ENCODE measurements around the gene MYZAP. TPM values are rescaled to one million over a fixed set of nuclear protein-coding genes. Genes with fewer than 3 reads are reported as not detected.

MYZAP gene
- total and polyA plus RNA-seq, 2 of the 13 experiments (the other 11 are each of a cell fraction or from before 2014, with no cell fraction given), result not detected

- TF ChIP-seq HDAC6 (IDR thresholded peaks at IDR 0.05; ENCODE audit: low read depth, low read length), result no peak
- no peak for TF ChIP-seq BRD4 (CRISPR knock-in tag; IDR thresholded peaks at IDR 0.05)
Observed at GRCh38 chr15:57718309-57718708, 126.6 kb downstream of the MYZAP start (continued).

- Histone ChIP-seq H3K27me3 (ENCODE audit: control insufficient read depth in 1 of 2, insufficient read depth in 2 of 2, low read length in 2 of 2) (no peaks in the 10 kb centered on the region), H3K9me3 (ENCODE audit: low read length) (no peaks in the 10 kb centered on the region), H2AFZ (ENCODE audit: low read length) (no peak overlapping the region), H3K4me1 (ENCODE audit: insufficient read depth, low read length) (0 out of 2 replicates have a peak, but pooled peaks cover 6% of the 10 kb centered on the region), H3K4me3 (replicated peaks in 1 of 3; ENCODE audit: insufficient read depth in 1 of 3, low read depth in 2 of 3, low read length in 3 of 3) (no peak overlapping the region), H3K27ac (ENCODE audit: extremely low read length, insufficient read depth, low read length) (no peak overlapping the region), H3K9ac (ENCODE audit: insufficient read depth, low read depth, low read length) (no peak overlapping the region), H3K79me2 (ENCODE audit: insufficient read depth, low read length) (no peaks in the 10 kb centered on the region), H3K4me2 (ENCODE audit: low read depth, low read length) (no peak overlapping the region), H4K20me1 (ENCODE audit: insufficient read depth, low read length) (no peaks in the 10 kb centered on the region), H3K36me3 (replicated peaks in 1 of 2; ENCODE audit: control insufficient read depth in 1 of 2, insufficient read depth in 2 of 2, low read length in 2 of 2) (0 out of 5 replicates have a peak, but pooled peaks cover 0 to 1% of the 10 kb centered on the region in 2 experiments)
- 98% methylated on average over 3 of the region's 3 CpGs for WGBS (ENCODE audit: low lambda C conversion rate)
- BruUV-seq (replicated peaks), result no TSS peak
- in situ Hi-C loops (cut with HindIII; ENCODE audit: extremely low pct_ligation_motif_present, low pct_unique_long_range_greater_than_20kb) (no loop called here), intact Hi-C loops (cut with micrococcal nuclease; ENCODE audit: unreplicated experiment) (no loop called here)
- no peak for FAIRE-seq
- ATAC-seq, result no peak
- ChIA-PET POLR2A (interaction anchor here (1.3 kb wide), 1 partner anchor 14 kb away, joined by 3 read pairs; no protein-coding TSS in a partner anchor), CTCF (ENCODE audit: low intra/inter-chr PET ratio, low total read pairs) (no interaction called here)
- DNase-seq (ENCODE audit: low spot score), result no peak
- TF ChIP-seq TRIM24 (CRISPR knock-in tag; IDR thresholded peaks at IDR 0.05), result no peak
- no peak for TF ChIP-seq PRDM4 (CRISPR knock-in tag; IDR thresholded peaks at IDR 0.05; ENCODE audit: borderline replicate concordance)
- no peak for TF ChIP-seq THYN1 (CRISPR knock-in tag; IDR thresholded peaks at IDR 0.05; ENCODE audit: borderline replicate concordance, low read depth)
- TF ChIP-seq PLRG1 (conservative IDR thresholded peaks at IDR 0.05), result no peak
- TF ChIP-seq NFRKB (IDR thresholded peaks at IDR 0.05), result no peak
- no peak for TF ChIP-seq ARNT2 (CRISPR knock-in tag; IDR thresholded peaks at IDR 0.05; ENCODE audit: low read depth)
- no peak for TF ChIP-seq ZBTB14 (CRISPR knock-in tag; IDR thresholded peaks at IDR 0.05)
Observed at GRCh38 chr15:57720867-57721266, 129.2 kb downstream of the MYZAP start.
